GM19467 (cell line): ENCODE measurements around the gene RNU1-4.
"Not testable (repeated sequence)": the region's sequence is repeated elsewhere in the genome, so short reads cannot be mapped to it uniquely, and the experiment has no call there.

Experiments
- ATAC-seq: cut with Tn5 transposase; IDR thresholded peaks from one replicate; pipeline ENCODE4 v1.9.1; 2021; ENCODE audit warnings: mild to moderate bottlenecking, moderate library complexity; ENCODE audit not compliant: unreplicated experiment

RNU1-4 gene

DNA sequence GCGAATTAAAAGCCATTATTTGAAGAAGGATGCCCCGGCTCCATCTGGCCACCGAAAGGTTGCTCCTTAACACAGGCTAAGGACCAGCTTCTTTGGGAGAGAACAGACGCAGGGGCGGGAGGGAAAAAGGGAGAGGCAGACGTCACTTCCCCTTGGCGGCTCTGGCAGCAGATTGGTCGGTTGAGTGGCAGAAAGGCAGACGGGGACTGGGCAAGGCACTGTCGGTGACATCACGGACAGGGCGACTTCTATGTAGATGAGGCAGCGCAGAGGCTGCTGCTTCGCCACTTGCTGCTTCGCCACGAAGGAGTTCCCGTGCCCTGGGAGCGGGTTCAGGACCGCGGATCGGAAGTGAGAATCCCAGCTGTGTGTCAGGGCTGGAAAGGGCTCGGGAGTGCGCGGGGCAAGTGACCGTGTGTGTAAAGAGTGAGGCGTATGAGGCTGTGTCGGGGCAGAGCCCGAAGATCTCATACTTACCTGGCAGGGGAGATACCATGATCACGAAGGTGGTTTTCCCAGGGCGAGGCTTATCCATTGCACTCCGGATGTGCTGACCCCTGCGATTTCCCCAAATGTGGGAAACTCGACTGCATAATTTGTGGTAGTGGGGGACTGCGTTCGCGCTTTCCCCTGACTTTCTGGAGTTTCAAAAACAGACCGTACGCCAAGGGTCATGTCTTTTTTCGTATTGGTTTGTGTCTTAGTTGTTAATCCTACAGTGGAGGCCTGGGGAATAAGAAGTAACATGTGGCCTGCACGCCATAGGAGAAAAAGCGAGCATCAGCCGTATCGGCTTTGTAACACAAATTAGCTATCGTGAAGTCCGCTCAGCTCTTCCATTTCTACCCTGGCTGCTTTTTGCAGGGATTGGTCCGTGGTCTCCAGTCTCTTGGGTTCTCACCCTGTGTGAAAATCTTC is at the start of gene RNU1-4:
RNU1-4 (plus strand) TSS at position 470 of the 918 bp plus-strand sequence.
- ATAC-seq: peak; percentile 99

DNA sequence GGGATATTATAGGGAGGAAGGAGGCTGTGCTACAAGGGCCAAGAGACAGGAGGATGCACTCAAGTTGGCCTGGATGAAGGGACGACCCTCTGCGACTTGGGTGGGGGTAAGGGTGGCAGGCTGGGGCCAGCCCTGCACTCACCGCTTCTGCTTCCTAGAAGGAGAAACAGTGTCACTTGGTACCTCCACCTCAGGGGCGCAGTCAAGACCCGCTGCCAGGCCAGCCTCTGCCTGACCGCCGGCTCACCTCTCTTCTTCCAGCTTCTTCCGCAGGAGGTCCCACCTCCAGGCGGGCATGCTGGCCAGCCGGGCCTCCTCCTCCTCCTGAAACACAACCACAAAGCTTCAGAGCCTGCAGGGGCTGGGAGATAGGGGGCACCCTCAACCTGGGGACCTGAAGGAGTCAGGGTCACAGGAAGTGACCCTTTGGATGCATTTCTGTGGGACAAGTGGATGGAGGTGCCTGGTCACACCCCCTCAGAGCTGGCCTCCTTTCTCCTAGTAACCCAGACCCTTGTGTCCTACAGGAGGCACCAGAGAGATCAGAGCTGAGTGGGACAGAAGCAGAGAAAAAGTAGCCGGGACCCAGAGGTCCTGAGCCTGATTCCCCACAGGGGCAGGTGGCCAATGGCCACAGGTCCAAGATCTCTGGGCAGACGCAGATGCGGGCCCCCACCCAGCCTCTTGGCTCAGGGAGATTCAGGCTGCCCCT is 49.2 kb upstream of the RNU1-4 start:
- not testable (repeated sequence) for ATAC-seq

DNA sequence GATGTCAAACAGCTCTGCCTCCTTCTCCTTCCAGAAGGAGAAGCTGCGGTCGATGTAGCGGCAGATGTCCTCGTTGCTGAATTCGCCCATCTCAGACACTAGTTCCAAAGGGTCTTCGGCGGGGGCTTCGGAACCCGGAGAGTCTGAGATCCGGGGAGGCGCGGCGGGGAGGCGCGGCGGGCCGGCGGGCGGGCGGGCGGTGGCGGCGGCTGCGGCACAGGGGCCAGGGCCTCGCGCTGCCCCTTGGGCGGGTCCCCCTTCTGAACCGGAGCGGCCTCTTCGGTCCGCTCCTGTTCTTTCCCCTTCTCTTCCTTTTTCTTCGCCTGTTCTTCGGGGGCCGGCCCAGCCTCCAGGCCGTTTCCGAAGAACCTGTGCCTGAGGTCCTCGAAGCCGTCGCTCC is 48.0 kb upstream of the RNU1-4 start:
- not testable (repeated sequence) for ATAC-seq

DNA sequence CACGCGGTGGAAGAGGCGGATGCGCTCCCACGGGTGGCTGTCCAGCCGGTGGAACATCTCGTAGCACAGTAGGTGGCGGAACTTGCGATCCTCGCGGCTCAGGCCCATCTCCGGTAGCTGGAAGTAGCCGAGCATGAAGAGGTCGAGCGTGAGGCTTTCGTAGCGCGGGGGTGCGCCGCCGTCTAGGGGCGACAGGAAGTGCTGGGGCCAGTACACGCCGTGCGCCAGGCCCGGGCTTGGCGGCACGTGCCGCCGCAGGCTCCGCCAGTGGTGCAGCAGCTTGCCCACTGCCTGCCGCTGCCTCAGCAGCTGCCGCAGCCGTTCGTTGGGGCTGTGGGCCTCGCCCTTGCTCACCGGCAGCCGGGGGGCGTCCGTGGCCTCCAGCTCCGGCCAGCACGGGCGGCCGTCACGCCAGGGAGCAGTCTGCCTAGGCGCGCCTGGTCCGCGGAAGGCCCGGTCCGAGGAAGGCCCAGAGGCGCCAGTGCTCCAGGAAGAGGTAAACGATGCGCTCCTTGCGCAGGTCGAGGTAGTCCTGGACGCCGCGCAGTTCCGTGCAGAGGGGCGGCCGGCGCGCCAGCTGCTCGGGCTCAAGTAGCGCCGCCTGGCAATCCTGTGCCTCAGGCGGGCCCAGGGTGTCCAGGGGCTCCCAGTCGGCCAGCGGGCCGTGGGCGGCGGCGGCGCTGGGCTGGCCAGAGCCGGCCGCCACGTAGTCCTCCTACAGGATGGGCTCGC is 47.4 kb upstream of the RNU1-4 start:
- ATAC-seq: not testable (repeated sequence)

DNA sequence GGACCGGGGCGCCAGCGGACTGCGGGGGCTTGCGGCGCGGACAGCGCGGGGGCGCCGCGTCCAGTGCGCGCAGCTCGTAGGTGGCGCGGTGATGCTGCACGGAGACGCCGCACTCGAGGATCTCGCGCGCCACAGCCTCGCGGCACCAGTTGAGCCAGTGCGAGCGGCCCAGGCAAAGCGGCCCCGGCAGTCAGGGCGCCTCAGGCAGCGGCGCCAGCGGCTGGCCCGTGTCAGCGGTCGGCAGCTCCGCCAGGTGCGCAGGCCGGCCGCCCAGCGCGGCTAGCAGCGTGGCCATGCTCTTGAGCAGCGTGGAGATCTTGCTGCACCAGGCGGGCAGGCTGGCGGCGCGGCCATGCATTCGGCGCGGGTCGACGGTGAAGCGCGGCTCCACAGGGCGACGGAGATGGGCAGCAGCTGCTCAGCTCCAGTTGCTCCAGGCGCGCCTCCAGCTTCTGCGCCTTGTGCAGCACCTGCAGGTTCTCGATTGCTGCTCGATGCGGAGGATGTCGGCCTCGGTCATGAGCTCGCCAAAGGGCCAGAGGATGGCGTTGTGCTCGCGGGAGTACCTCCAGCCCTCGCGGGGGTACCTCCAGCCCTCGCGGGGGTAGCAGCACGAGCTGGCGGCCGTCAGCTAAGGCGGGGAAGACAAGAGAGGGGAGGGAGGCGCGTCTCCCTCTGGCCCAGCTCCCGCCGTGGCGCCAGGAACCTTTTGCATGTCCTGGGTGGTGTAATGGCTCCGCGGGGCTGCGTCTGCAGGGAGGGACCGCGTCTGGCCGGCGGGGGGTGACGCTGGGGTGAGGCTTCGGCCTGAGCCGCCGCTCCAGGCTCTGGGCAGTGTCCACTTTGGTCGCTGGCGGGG is 46.6 kb upstream of the RNU1-4 start:
- not testable (repeated sequence) for ATAC-seq

DNA sequence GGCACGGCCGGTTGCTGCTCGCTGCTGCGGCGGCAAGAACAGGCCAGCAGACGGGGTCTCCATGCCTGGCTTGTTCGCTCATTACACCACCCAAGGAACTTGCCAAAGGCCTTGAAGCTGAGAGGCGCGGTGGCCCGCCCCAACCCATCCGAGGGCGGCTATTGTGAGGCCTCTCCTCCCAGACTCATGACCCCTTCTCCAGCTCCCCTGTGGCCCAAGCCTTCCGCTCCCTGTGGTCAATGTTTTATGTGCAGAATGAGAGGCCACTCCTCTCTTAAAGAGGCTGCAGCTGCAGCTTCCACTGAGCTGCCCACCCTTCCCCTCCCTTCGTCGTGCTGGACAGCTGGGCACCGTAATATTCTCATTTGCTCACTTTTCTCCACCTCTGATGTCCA is 46.0 kb upstream of the RNU1-4 start:
- not testable (repeated sequence) for ATAC-seq

DNA sequence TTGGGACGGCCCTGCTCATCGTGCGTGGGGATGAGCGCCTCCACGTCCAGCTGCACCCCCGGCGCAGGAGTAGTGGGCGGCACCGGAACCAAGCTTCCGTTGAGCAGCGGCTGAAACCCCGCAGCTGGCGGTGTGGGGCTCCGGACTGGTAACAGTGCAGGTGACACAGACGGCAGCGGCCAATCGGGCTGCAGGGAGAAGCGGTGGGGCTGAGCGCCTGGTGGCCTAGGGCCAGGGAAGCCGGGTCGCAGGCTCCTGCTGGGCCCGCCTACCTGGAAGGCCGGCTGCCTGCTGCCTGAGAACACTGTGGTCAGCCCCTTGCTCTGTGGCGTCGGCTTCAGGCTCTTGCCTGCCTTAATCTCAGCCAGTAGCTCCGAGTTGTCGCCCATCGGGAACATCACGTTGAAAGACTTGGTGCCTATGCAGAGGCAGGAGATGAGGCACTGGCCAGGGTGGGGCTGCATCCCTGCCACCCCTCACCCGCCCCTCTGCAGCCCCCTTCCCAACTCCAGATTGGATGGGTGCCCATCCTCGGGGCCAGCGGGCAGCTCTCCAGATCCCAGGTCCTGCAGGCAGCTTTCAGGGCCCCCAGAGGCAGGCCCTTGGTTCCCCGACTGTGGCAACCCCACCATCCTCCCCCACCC is 43.7 kb upstream of the RNU1-4 start:
- ATAC-seq: not testable (repeated sequence)

DNA sequence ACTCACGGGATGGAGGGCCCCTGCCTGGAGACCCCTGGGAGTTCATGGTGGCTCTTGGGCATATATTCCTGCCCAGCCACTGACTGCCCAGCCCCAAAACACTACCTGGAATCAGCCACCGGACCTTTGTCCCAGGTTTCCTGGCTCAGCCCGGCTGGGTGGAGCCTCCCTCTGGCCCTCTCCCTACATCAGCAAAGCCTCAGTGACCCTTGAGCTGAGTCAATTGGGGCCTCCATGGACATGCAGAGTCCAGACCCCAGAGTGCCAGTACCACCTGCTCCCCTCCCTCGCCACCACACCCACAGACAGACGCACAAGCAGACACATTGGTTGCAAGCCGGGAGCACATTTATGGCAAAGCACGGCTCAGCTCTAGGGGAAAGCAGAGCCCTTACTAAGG is 43.2 kb upstream of the RNU1-4 start:
- not testable (repeated sequence) for ATAC-seq

DNA sequence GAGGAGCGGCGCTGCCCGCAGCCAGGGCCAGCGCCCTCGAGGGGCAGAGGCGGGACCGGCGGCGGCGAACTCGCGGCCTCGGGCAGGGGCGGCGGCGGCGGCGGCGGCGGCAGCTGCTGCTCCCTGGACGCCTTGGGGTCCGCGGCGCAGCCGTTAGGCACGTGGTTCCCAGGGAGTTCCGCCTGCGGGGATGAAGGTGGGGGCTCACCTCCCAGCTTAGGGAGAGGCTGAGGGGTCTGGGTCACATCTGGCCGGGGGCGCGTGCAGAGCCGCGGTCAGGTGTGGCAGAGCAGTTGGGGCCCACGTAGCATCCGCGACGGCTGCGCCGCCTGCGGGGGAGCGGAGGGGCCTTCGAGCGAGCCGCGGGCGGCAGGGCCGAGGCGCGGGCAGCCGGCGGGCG is 40.9 kb upstream of the RNU1-4 start:
- not testable (repeated sequence) for ATAC-seq

DNA sequence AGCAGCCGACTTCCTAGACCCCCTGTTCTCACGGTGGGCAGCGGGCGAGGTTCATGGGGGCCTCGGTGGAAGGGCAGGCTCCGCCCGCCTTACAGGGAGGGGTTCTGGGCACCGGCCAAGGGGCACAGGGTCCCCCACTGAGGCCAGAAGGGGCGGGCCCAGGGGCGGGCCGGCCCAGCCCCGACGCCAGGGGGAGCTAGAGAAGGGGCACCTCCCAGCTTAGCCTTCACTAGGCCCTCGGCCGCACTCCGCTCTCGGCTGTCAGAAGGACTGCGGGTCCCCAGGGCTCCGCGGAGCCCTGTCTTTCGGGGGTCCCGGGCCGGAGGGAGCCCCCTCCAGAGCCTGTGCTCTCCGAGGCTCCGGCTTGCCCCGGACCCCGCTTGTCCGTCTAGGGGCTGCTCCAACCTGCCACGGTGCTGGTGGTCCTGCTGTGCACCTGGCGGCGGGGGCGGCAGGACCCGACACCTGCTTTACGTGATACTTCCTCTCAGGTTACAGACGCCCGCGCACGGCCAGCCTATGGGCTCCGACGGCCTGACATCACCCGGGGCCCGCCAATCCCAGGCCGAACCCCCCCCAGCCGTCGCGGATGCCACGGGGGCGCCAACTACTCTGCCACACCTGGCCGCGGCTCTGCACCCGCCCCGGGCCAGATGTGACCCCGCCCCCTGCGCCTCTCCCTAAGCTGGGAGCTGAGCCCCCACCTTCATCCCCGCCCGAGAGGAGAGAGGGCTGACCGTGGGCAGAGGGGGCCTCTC is 40.0 kb upstream of the RNU1-4 start:
- not testable (repeated sequence) for ATAC-seq

DNA sequence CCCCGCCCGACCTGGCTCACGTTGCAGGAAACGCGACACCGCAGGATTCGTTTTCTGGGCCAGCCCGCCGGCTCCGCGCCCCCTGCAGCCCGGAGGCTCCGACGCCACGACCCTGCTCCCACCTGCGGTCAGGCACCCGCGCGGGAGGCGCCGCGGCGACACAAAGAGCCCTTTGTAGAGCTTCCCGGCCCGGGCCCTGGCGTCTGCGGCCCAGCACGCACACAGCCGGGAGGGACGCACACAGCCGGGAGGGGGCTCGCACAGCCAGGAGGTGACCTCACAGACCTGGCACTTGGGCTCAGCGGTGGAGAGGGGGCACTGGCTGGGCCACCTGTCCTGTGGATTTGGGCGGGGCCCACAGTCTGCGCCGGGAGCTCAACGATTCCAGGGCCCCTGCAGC is 39.1 kb upstream of the RNU1-4 start:
- not testable (repeated sequence) for ATAC-seq

DNA sequence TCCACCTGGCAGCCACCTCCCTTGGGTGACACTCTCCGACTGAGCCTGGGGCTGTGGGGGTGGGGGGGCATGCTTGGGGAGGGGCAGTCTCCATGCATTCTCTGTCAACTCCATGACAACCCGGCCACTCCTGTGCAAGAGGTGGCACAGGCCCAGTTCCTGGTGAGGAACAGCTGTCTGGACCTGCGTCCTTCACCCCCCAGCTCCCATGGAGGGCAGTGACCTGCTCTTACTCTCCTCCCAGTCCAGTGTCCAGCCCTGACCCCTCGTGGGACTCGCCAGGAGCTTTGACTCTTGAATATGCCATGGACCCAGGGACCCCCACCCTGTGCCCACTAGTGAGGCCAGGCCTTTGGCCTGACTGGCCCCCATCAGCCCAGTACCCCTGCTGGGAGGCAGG is 38.0 kb upstream of the RNU1-4 start:
- not testable (repeated sequence) for ATAC-seq

DNA sequence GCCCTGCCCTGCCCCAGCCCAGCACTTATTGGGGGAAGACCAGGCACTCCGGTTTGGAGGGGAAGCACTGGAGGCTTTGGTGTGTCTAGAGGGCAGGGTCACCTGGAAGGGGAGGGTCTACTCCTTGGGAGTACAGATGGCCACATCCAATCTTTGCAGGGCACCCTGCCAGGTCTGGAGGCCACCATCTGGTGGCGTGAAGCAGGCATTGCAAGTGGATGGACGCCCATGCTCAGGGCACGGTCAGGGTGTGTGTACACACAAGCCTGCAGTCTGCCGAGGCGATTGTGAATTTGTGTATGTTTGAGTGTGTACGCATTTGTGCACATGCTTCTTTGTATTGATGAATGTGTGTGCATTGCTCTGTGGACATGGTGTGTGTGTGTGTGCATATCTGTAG is 37.2 kb upstream of the RNU1-4 start:
- ATAC-seq: not testable (repeated sequence)

DNA sequence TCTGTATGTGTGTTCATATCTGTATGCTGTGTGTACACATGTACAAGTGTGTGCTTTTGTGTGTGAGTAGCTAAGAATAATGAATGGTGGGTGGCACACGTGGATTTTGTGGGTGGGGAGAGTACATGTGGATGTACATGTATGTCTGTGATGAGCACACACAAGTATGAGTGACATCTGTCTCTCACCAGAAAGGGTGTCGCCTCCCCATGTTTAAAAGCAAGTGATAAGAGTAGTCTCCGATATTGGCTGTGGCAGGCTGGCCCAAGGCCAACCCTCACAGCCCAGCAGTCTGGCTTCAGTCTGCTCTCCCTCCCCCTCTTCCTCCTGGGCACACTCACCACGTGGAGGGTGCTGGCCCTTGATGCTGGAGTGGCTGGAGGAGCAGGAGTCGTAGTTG is 36.7 kb upstream of the RNU1-4 start:
- ATAC-seq: not testable (repeated sequence)

DNA sequence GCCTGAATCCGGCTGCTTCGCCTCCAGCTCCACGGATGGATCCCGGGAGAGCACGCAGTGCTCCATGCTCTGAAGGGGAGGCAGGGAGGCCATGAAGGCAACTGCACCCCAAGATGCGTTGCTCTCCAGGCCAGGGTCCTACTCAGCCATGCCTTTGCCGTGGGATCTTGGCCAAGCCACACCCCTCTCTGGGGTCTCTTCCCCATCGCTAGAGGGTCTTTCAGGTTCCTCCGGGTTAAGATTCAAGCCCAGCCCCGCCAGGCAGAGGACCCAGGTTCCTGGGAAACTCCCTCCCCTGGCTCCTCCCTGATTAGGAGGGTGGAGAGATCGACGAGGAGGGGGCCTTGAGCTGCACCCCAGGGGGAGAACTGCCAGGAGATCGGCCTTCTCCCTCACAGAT is 36.2 kb upstream of the RNU1-4 start:
- ATAC-seq: not testable (repeated sequence)

DNA sequence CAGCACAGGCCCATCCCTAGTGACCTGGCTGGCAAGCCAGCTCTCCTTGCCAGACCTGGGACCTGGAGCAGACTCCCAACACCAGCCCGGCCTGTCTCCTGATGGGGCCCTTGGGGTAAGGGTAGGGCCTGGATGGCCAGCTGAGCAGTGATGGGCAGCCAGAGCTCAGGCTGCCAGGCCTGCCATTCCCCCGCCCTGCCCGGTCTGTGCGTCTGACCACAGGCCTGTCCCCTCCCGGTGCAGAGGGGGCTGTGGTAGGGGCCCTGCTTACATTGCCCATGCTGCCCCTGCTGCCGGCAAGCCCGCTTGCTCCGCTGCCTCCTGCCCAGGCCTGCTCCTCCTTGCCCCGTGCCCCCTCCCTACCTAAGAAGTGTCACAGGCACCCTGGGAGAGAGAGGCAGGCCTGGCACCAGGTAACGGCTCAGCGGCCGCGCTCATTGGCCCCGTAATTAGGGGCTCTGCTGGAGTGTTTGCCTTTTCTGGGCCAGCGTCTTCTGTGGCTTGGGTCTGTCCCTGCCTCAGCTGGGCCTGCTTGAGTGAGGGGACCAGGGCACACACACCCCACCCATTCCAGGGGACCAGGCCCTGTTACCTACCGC is 35.7 kb upstream of the RNU1-4 start:
- ATAC-seq: not testable (repeated sequence)

DNA sequence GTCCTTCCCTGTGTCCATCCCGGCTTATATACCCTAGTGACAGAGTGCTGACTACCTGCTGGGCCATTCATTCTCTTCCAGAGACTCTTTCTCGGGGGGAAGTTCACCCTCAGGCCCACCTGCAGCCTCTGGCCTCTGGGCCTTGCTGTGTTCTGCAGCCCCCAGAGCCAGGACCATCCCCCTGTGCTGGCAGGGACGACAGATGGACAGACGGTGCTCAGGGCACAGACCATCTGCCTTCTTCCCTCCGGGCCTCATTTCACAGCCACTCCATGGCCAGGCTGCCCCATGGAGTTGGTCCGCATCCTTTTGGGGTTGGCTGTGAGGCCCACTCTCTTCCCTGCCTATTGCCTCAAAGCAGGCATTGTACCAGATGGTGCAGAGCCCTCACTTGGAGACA is 34.0 kb upstream of the RNU1-4 start:
- ATAC-seq: not testable (repeated sequence)
